Uterus (tissue), 2 donors: ENCODE results near the gene SHROOM3.

ENCODE experiments used
- CTCF ChIP-seq, 4 experiments: fragments of 200-600 bp in 2 of 4; fragments of 450-650 bp in 2 of 4; sonication (generic) in 2 of 4; IDR thresholded peaks; one replicate each; pipeline ENCODE4 v1.5.1; 2016 to 2019; ENCODE audit warnings: antibody characterized with exemption in 4 of 4, mild to moderate bottlenecking in 2 of 4, moderate library complexity in 1 of 4
- POLR2A ChIP-seq, 2 donors: fragments of 450-650 bp; IDR thresholded peaks; one replicate each; pipeline ENCODE4 v1.6.1; 2016; ENCODE audit warnings: antibody characterized with exemption in 2 of 2, mild to moderate bottlenecking in 1 of 2, moderate library complexity in 1 of 2

DNA sequence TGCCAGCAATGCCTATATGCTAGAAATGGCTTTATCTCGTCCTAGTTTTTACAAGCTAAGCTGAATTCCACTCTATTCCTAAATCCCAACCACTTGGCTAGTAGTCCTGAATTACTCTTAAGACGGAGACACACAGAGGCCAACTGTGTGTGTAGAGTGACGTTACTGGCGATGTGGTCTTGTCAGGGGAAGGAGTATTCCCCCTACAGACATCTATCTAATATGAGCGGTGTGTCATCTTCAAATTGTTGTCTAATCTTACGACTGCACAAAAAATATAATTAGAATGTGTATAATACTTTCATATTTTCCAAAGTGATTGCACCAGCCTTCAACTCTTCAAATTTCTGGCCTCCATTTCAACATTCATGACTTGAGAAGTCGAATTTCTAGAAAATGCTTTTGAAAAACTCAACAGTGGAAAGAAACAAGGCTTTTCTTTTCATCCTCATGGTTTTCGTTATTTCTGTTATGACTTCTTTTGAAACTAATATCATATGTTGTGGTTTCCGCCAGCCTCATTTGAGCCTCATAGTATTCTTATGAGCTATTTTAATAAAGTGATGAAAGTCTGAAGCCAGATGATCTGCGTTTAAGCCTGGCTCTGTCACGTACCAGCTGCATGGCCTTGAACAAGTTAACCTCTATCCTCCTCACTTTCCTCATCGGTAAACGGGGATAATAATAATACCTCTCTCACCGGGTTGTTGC lies 330.6 kb downstream of the SHROOM3 start:
- TF ChIP-seq CTCF (IDR thresholded peaks at IDR 0.05): no peak
- TF ChIP-seq POLR2A (IDR thresholded peaks at IDR 0.05): no peak
